A673 (cell line): ENCODE results near the gene ABCB8. TPM values are rescaled to one million over a fixed set of nuclear protein-coding genes. Genes with fewer than 3 reads are reported as not detected.

Source experiments
- BruUV-seq: library from RNA; stranded (reverse); fragments of 400-500 nt; replicated peaks from 2 replicates; lab custom pipeline; 2021; lab: Mats Ljungman, UMichigan
- CTCF ChIA-PET: fragments of 300-600 bp; sonication (Branson Sonifier 250); formaldehyde crosslinking; loops from one replicate; lab custom pipeline; 2022; ENCODE audit warnings: antibody characterized with exemption; lab: Charles Lee
- POLR2A ChIA-PET: fragments of 300-600 bp; sonication (Branson Sonifier 250); formaldehyde crosslinking; loops from one replicate; lab custom pipeline; 2022; ENCODE audit warnings: antibody characterized with exemption; ENCODE audit not compliant: low non-redundant PET; lab: Charles Lee
- DNase-seq: peaks from one replicate; pipeline ENCODE4 v3.0.0-alpha.2; 2015; ENCODE audit warnings: low spot score
- H3K27ac ChIP-seq: fragments of 200-600 bp; sonication (generic); 2 replicates; pipeline ENCODE4 v1.5.1; 2016; ENCODE audit warnings: mixed run types, low read depth, mild to moderate bottlenecking, mixed read lengths, antibody characterized with exemption, low read length; ENCODE audit not compliant: poor library complexity, severe bottlenecking
- H3K27me3 ChIP-seq: fragments of 200-600 bp; sonication (generic); replicated peaks from 2 replicates; pipeline ENCODE4 v1.6.1; 2017; ENCODE audit warnings: mixed run types, low read depth, mild to moderate bottlenecking, mixed read lengths, antibody characterized with exemption, low read length; ENCODE audit not compliant: insufficient read depth, poor library complexity
- H3K36me3 ChIP-seq: fragments of 200-600 bp; sonication (generic); 2 replicates; pipeline ENCODE4 v1.6.1; 2016; ENCODE audit warnings: mixed run types, mild to moderate bottlenecking, mixed read lengths, antibody characterized with exemption, low read length; ENCODE audit not compliant: insufficient read depth, poor library complexity, severe bottlenecking
- H3K4me1 ChIP-seq: fragments of 200-600 bp; sonication (generic); 2 replicates; pipeline ENCODE4 v1.6.1; 2017; ENCODE audit warnings: mixed run types, mild to moderate bottlenecking, mixed read lengths, antibody characterized with exemption, low read length; ENCODE audit not compliant: insufficient read depth, poor library complexity, severe bottlenecking
- H3K4me3 ChIP-seq: fragments of 200-600 bp; sonication (generic); 2 replicates; pipeline ENCODE4 v1.5.1; 2016; ENCODE audit warnings: low read depth, mixed run types, mild to moderate bottlenecking, mixed read lengths, low read length; ENCODE audit not compliant: poor library complexity, severe bottlenecking
- H3K9me3 ChIP-seq: fragments of 200-600 bp; sonication (generic); 2 replicates; pipeline ENCODE4 v1.6.1; 2016; ENCODE audit warnings: mixed run types, low read depth, mild to moderate bottlenecking, mixed read lengths, antibody characterized with exemption, low read length; ENCODE audit not compliant: poor library complexity, severe bottlenecking
- EZH2 ChIP-seq: fragments of 200-600 bp; sonication (generic); IDR thresholded peaks from 2 replicates; pipeline ENCODE4 v1.6.1; 2017; ENCODE audit warnings: borderline replicate concordance, low read depth, mild to moderate bottlenecking, mixed read lengths, antibody characterized with exemption, low read length; ENCODE audit not compliant: poor library complexity, severe bottlenecking
- intact Hi-C: fragments of 100-400 bp; cut with micrococcal nuclease; formaldehyde crosslinking; loops from one replicate; pipeline ENCODE4 v1.10.0; 2022; ENCODE audit not compliant: unreplicated experiment
- total RNA-seq: library from RNA; stranded (reverse); gene quantifications from 2 replicates; pipeline ENCODE4 v1.2.3, GENCODE V29; 2021
- TF ChIP-seq, protein P1 (sequence below): fragments of 300-800, 200-600 bp; sonication (generic); conservative IDR thresholded peaks from 2 replicates; pipeline ENCODE4 v1.5.1; 2017; ENCODE audit warnings: low read depth, mild to moderate bottlenecking, antibody characterized with exemption, low read length, moderate library complexity, mixed read lengths

Gene ABCB8
- total RNA-seq, 1 experiment from 2014 or later = 50.9 TPM

DNA sequence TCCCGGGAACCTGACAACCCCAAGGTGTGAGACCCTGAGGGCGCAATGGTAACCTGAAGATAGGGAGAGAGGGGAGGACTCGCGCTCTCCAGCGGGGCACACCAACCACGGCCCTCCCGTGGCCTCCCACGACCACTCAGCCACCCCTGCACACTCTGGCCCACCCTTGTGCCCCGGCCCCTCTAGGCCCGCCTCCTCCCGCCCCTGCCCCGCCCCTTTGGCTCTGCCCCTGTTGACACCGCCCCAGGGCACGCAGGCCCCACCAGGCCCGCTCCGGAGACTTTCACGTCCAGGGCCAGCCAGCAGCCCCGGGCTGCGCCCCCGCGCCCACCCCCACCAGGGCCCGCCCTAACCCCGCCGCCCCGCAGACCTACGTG is 14.9 kb upstream of the ABCB8 start:
- TF ChIP-seq, protein P1, sequence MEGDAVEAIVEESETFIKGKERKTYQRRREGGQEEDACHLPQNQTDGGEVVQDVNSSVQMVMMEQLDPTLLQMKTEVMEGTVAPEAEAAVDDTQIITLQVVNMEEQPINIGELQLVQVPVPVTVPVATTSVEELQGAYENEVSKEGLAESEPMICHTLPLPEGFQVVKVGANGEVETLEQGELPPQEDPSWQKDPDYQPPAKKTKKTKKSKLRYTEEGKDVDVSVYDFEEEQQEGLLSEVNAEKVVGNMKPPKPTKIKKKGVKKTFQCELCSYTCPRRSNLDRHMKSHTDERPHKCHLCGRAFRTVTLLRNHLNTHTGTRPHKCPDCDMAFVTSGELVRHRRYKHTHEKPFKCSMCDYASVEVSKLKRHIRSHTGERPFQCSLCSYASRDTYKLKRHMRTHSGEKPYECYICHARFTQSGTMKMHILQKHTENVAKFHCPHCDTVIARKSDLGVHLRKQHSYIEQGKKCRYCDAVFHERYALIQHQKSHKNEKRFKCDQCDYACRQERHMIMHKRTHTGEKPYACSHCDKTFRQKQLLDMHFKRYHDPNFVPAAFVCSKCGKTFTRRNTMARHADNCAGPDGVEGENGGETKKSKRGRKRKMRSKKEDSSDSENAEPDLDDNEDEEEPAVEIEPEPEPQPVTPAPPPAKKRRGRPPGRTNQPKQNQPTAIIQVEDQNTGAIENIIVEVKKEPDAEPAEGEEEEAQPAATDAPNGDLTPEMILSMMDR = no peak
- TF ChIP-seq EZH2 = no peak
- intact Hi-C loops = loop anchor here (2.0 to 5.0 kb wide), 2 partner anchors 51 to 99 kb away; no protein-coding TSS in a partner anchor

GRCh38 chr7:151013733-151014497 is 14.3 kb upstream of the ABCB8 start:
- BruUV-seq = no TSS peak
- TF ChIP-seq EZH2 = no peak
- TF ChIP-seq, protein P1 = peak; percentile 26; the same call in 1 of the 2 replicates
- H3K4me3 ChIP-seq = peak overlapping the region; percentile 23
- intact Hi-C loops = loop anchor here (2.0 to 5.0 kb wide), 2 partner anchors 51 to 98 kb away; no protein-coding TSS in a partner anchor
- peak; percentile 84 for DNase-seq
- H3K27ac ChIP-seq = no peak overlapping the region
- no peaks in the 10 kb centered on the region for H3K27me3 ChIP-seq
- ChIA-PET POLR2A (no interaction called here), CTCF (interaction anchor here (0.6 kb wide), 3 partner anchors 13 to 51 kb away, joined by 3 to 6 read pairs (median 3); no protein-coding TSS in a partner anchor)
- H3K4me1 ChIP-seq = peaks cover 25% of the 10 kb centered on the region
- no peaks in the 10 kb centered on the region for H3K9me3 ChIP-seq
- no peaks in the 10 kb centered on the region for H3K36me3 ChIP-seq

More for the DNA sequence above, 14.9 kb upstream of the ABCB8 start:
- Histone ChIP-seq H3K36me3 (no peaks in the 10 kb centered on the region), H3K4me3 (peak overlapping the region; percentile 23), H3K27ac (no peak overlapping the region), H3K9me3 (no peaks in the 10 kb centered on the region), H3K4me1 (peaks cover 22% of the 10 kb centered on the region), H3K27me3 (no peaks in the 10 kb centered on the region)
- ChIA-PET POLR2A (no interaction called here), CTCF (interaction anchor here (0.6 kb wide), 2 partner anchors 13 to 34 kb away, joined by 3 to 6 read pairs; no protein-coding TSS in a partner anchor)
- no peak for DNase-seq
- BruUV-seq = no TSS peak

DNA sequence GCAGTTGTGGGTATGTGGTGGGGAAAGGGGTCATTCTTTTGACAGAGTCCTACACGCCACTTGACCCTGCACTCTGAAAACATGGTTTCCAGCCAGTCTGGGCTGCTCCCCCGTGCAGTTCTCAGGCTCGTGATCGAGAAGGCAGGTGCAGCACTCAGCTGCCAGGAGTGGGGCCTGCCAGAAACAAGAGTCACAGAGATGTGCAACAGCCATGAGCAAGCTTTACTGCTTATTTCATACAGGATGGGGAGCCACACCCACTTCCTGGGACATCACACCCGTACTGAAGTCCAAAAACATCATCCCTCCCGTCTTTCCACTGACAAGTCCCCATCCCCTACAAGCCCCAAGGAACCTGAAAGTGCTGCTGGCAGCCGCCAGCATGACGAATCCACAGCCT is 13.3 kb upstream of the ABCB8 start:
- Histone ChIP-seq H3K36me3 (no peaks in the 10 kb centered on the region), H3K9me3 (no peaks in the 10 kb centered on the region), H3K27ac (no peak overlapping the region), H3K4me3 (no peak overlapping the region), H3K4me1 (peaks cover 28% of the 10 kb centered on the region), H3K27me3 (peaks cover 6% of the 10 kb centered on the region)
- no peak for TF ChIP-seq EZH2
- TF ChIP-seq, protein P1 = no peak
- no TSS peak for BruUV-seq
- ChIA-PET POLR2A (no interaction called here), CTCF (no interaction called here)
- no peak for DNase-seq
- intact Hi-C loops = loop anchor here (5.0 kb wide), 1 partner anchor 97 kb away; no protein-coding TSS in a partner anchor
